ENCODE data around the gene MSMB.

MSMB gene

DNA sequence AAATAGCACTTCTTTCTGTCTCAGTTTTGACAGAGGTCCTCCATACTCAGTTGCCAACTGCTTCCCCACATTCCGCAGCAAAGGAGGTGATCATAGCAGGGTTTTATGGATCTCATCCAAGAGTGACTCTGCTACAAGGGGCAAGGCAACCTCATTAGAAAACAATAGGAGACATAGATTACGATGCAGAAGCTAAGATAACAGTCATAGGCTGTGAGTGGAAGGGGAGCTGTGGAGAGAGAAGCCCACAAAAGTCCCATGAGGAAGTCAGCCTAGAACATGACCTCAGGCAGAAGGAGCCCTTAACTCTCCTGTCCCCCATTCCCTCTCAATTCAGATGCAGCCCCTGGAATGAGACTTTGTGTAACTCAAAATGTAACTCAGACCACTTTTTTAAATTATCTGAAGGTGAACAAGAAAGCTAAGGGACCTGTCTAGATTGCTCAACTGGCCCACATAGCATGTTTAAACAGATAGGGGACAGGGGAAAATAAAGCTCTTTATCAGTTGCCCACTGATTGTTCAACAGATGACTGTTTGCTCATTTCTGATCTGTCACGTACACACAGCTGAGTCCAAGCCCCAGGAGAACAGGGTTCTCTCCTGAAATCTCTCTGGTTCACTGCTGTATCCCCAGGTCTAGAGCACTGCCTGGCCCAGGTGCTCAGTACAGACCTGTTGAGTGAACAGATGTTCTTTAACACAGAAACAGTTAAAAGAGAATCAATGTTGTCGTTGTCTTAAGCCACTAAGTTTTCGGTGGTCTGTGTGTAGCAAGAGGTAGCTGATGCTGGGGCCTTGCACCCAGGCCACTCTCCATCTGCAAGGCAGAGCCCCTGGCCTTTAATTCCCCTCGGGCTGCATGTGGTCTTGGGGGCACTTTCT is 14.2 kb downstream of the MSMB start:
- DNase-seq = no peak

DNA sequence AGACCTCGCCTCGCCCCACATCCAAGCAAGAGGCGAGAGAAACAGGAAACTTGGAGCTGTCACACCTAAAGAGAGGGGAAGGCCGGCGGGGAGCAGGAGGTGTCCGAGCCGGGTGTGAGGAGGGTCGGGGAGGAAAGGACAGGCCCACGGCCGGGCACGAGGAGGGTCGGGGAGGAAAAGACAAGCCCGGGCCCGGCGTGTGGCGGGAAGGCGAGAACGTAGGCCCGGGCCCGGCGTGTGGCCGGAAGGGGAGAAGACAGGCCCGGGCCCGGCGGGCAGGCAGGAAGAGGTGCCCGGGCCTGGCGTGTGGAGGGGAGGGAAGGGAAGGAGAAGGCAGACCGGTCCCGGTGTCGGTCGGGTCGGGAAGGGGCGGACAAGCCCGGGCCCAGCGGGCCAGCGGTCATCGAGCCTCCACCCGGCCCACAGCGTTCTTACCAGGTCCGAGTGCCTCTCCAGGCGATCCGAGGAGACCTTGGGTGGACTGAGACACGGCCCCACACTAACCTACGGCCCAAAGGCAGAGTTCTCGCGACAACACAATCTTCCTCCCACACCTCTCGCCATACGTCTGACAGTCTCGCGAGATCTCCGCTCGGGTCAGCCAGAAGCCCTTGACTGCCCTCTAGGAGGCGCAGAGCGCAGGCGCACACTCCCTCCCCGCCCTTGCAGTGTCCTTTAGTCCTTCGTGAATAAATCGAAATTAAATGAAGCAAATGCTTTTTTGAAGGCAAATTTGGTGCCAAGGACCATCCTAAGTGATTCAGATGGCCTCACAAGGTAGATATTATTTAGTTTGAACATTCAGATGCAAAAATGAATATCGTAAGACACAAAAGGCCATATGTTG is 15.8 kb downstream of the MSMB start, which contains the start of gene NCOA4:
NCOA4 (minus strand) TSS at position 533 of the 847 bp plus-strand sequence. CDS start 13,943 bp downstream, outside the sequence.
- peak; percentile 81 for DNase-seq

GRCh38 chr10:46029461-46030030 is 16.5 kb downstream of the MSMB start:
- no peak for DNase-seq

DNA sequence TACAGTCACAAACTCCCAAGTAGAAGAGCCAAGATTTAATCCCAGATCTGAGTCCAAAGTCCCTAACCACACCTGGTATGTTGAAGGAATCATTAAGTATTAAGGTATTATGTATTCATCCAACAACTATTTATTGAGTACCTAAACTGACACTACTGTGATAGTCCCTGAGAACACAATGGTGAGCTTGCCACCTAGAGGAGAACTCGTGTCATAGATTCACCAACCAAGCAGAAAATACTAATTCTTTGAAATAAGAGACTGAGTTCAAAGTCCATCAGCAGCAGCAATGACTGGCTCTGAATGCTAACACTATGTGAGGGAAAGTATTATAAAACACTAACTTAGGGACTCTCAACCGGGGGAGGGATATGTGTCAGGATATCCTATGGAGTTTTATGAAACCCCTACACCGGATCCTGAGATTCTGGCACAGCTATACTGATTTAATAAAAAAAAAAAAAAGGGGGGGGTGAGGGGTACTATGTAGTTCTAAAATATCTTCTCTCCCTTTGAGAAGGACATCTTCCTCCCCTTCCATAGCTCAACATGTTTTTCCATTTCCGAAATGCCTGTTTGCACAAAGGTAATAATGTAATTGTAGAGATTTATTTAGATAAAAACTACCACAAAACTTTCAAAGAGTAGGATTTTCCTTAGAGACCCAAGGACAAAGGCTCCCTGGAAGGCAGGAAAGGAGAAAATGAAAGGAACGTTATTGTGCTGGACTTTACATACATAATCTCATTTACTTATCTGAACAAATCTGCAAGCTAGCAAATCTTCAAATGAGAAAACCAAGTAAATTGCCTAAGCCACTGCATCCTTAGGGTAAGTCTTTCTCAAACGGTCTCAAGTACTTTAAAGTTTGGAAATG is 17.2 kb downstream of the MSMB start:
- DNase-seq = peak; percentile 20

- DNase-seq = no peak
Measured at GRCh38 chr10:46026106-46026505, 20.0 kb downstream of the MSMB start.

GRCh38 chr10:46025406-46025805 is 20.7 kb downstream of the MSMB start:
- no peak for DNase-seq

- DNase-seq = no peak
Measured at GRCh38 chr10:46024948-46025347, 21.1 kb downstream of the MSMB start.

- DNase-seq = peak; percentile 5
Measured at GRCh38 chr10:46022978-46023702, 22.9 kb downstream of the MSMB start.

GRCh38 chr10:46020344-46020657 is 25.8 kb downstream of the MSMB start:
- DNase-seq = no peak

GRCh38 chr10:46019569-46020343 is 26.3 kb downstream of the MSMB start:
- no peak for DNase-seq

GRCh38 chr10:46019177-46019528 is 26.9 kb downstream of the MSMB start:
- DNase-seq = no peak

DNA sequence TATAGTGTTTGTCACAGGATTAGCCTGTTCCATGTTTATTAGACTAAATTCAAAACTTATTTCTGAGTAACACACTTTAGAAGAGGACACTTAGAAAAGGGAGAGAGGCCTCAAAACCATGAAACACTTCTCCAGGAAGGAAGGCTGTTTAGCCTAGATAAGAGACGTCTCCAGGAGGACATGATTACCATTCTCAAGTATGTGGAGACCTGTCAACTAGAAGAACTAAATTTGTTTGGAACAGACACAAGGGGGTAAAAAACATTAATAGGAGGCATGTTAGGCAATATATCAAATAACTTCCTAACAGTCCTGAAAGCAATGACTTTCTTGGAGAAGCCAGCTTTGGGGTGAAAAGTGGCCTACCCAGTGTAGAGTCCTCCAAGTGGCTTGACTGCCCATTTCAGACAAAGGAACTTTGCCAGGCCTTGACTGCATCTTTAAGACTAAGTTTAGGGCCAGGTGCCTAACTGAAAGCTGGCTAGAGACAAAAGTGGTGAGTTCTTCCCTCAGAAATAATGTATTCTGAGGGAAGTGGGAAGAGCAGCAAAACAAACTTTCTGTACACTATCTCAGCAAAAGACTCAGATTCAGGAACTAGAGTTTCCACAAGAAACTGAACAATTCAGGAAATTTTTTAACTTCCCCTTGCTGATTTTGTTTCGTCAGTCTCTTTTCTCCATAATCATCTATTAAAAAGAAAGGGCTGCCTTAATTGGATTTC is 27.5 kb downstream of the MSMB start:
- DNase-seq = no peak

DNA sequence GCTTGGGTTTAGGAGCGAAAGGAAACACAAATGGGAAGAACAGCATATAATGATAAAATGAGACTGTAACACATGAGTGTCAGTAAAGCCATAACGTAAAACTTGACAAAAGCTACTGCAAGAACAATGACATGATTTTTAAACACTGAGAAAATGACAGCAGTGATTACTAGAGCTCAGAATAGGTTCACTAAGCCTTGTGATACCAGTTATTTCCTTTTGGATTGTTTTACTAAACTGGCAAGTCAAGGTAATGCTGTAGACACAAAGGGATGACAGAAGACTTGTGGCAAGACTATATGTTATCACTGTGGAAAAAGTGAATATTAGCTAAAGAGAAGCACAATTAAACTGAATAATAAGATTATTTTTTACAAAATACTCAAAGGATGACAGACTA is 28.3 kb downstream of the MSMB start:
- DNase-seq = no peak

- DNase-seq = no peak
Measured at GRCh38 chr10:46016811-46017210, 29.3 kb downstream of the MSMB start.

GRCh38 chr10:46016190-46016589 is 29.9 kb downstream of the MSMB start:
- DNase-seq = no peak

DNA sequence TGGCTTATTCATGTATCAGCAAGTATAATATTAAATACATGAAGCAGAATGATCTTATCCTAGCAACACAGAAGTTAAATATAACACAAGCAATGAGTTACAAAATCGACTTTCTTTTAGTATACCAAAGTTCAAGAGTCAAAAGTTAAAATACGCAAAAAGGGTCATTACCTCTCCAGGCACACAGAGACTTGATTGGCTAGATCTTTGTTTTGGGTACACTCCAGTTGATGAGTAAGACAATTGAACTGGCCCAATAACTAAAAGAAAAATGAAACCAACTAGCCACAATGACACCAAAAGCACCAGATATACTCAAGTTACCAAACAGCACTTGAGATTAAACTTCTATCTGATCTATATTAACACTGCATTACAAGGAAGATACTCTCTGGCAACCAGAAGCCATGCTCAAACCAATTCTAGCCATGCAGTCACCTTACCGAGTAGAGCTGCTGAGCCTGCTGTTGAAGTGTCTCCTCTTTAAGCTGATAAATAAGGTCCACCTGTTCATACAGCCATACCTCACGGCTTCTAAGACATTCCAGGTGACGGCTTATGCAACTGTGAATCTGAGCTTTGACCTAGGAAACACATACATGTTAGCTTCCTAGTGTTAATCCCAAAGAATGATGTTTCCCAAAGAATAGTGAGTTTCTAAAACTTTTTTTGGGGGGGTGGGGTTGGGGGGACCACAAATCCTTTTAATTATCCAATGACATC is 31.2 kb downstream of the MSMB start:
- DNase-seq = no peak

- DNase-seq = no peak
Measured at GRCh38 chr10:46014206-46014605, 31.9 kb downstream of the MSMB start.

- DNase-seq = no peak
Measured at GRCh38 chr10:46012746-46013145, 33.3 kb downstream of the MSMB start.

DNA sequence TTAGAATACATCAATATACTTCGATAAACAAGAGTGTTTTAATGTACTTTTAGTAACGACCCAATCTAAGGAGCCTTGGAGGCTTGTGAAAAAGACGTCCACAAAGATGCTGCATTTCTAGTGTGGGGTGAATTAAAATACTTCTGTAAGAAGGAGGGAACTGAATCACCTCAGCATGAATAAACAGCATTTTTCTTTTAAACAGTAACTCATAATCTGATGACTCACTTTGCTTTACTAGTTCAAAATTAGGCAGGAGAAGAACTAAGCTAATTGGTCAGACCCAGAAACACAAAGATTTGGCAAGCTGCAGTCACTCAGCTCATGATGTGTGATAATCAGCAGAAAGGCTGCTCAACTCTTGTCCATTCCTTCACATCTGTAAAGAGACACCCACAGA is 39.9 kb downstream of the MSMB start:
- no peak for DNase-seq

GRCh38 chr10:46005383-46005782 is 40.7 kb downstream of the MSMB start:
- DNase-seq = no peak
